NCI-H2081 treated with DMSO at 0.1 percent for 48 hours (cell line): ENCODE data around the gene NSMF.
"Not testable (repeated sequence)": the region's sequence is repeated elsewhere in the genome, so short reads cannot be mapped to it uniquely, and the experiment has no call there.

Experiments
- DNase-seq: peaks from one replicate; lab custom pipeline; 2025; lab: John Stamatoyannopoulos, UW

NSMF gene

DNA sequence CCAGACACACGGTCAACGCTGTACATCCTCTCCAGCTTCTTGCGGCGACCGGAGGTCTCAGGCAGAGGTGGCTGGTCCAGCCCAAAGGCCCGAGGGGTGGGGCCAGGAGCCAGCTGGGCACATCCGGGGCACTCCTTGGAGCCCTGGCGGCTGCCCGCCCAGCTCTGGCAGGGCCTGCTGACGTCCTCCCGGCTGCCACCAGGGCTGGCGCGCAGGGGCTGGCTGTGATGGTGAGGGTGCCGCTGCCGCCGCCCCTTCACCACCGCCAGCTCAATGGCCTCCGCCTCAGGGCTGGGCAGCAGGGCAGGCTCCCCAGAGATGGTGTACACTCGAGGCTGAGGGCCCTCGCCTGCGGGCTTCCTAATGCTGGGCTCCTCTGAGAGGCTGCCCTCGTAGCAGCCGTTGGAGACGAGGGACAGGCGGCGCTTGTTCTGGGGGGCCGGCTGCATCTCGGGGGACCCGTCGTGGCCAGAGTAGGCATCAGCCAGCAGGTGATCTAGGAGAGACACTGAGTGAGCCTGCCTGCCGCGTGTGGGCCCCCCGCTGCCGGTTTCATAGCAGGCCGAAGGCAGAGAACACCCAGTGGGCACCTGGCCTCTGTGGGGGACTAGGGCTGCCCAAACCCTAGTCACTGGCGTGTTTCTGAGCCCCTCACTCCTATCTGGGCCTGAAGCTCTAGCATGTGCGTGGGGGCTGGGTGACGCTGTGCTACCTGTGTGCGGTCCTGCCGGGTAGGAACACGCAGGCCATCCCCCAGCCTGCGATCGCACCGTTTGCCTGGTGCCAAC, 1.5 kb downstream of the NSMF start:
- no peak for DNase-seq

DNA sequence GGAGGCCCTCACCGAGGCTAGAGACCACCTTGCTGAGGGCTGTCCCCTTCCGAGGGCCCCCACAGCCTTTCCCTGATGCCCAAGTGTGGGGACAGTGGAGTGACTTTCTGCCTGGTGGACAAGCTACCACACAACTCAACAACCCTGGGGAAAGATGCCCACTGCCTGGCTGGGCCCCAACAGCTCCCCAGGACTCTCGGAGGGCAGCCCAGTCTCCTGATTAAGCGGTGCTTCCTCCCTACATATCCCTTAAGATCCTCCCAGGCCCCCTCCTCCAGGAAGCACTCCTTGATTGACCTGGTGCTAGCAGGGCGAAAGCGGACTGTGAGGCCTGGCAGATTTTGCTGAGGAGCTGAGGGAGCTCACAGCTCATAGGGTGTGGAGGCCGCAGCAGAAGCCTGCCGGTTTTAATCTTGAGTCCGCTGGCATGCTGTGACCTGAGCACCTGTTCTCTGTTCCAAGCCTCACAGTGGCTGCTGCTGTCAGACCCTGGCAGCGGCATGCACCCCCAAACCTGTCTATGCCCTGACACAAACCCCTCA, 2.2 kb downstream of the NSMF start:
- no peak for DNase-seq

DNA sequence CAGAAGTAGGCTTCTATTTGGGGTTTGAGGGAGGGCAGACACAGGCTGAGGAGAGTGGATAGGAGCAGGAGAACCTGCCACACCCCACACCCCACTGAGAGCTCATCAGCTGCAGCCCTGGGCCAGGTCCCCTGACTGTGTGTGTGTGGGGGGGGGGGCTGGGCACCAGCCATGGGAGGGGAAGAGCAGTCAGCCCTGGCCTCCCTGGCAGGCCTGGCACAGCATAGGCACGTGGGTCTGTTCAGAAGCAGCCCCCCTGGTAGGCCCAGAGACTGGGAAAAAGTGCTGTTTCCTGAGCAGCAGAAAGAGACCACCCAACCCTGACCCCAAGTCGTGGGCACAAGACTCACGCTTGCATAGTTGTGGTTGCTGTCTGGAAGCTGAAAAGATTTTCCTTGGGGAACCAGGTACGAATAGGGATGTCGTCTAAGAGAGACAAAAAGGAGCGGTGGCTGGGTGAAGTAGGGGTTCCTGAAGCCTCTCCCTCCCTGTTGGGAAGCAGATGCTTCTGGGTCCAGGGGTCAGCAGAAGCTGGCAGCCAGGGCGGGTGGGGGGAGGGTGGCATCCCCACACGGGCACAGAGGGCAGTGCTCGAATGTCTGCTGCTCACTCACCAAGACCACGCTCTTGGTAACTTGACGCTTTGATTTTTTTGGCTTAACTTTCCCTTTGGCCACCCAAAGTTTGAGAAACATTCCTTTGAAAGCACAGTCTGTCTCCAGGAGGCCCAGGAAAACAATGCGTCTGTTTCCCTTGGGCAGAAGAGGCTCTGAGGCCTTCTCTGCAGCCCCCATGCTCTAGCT, 2.9 kb downstream of the NSMF start:
- DNase-seq, result no peak

DNA sequence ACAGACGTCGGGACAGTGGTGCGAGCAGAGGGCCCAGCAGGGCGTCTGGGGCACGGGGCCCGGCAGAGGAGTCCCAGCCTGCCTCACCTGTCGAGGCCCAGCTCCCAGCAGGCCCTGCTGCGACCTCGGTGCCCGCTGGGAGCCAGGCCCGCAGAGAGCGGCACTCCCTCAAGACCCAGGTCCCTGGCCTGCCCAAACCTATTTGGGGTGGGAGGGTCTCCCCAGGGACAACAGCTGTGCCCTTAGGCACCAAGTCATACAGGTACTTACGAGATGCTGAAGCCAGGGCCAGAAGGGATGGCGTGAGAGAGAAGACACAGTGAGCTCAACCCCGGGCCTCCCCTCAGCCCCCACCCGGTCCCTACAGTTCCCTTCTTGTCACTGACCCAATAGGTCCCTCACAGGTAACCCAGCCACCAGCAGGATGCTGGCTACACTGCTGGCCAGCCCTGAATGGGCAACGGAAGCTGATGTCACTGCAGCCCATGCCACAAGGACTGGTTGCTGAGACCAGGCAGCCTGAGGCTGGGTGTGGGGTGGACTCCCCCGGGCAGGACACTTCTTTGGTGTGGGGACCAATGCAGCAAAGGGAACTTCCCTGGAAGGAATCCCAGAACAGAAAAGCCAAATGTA, 3.7 kb downstream of the NSMF start:
- no peak for DNase-seq

DNA sequence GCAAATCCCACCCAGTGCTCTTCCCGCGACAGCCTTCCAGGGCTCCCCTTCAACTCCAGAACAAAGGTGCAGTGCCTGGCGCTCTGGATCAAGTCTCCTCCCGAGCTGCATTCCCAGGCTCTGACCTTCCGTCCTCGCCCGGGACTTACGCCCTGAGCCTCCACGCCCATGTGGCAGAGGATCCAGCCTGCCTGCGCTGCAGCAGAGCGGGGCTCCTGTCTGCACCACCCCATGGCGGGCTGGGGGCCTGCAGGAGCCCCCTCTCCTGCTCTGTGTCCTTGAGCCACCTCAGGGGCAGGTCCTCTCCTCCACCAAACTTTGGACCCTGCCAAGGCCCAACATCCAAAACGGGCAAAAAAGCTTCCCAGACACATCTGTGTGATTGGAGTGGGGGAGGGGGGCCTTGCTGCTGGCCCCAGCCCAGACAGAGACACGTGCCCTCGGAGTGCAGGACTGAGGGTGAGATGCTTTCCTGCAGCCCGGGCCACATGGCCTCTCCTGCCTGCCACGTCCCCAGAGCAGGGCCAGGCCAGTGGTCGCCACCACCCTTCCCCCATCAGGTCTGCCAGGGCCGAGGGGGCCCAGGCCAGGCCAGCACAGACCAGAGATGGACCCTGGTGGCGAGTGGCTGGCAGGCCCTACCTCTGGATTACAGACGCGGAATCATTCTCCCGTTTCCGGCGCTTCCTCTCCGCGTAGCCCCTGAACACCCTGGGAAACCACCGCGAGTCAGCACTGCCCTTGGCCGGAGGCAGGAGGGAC, 4.4 kb downstream of the NSMF start:
- DNase-seq, result no peak

DNA sequence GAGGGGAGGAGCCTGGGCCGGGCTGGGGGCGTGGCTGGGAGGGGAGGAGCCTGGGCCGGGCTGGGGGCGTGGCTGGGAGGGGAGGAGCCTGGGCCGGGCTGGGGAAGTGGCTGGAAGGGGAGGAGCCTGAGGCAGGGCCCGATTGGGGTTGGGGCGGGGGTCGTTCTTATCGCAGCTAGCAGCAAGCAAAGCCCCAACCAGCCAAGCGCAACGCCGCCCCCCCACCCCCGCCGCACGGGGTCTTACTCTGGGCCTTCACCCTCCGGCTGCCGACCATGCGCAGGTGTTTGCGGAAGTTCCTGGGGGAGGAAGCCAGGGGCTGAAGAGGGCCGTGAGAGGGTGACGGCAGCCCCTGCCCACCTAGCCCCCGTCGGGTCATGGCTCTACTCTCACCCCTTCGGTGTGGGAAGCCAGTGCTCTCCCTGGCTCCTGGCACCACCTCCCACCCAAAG, 5.0 kb downstream of the NSMF start:
- no peak for DNase-seq

DNA sequence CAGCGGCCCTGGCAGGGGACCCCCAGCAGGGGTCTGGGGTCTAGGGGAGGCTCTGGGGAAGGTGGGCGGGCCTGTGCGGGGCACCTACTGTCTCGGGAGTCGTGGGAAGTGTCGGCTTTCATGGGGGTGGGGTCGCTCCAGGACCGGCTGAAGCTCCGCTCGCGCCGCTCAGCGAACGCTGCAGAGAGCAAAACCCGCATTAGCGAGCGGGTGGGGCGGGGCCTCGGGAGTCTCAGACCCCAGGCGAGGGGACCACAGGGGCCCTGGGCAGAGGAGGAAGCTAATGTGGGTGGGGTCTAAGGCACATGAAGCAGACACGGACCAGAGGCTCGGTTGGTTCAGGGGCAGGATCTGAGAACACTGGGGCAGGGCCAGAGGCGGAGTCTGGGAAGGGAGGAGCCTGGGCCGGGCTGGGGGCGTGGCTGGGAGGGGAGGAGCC, 5.5 kb downstream of the NSMF start:
- no peak for DNase-seq

DNA sequence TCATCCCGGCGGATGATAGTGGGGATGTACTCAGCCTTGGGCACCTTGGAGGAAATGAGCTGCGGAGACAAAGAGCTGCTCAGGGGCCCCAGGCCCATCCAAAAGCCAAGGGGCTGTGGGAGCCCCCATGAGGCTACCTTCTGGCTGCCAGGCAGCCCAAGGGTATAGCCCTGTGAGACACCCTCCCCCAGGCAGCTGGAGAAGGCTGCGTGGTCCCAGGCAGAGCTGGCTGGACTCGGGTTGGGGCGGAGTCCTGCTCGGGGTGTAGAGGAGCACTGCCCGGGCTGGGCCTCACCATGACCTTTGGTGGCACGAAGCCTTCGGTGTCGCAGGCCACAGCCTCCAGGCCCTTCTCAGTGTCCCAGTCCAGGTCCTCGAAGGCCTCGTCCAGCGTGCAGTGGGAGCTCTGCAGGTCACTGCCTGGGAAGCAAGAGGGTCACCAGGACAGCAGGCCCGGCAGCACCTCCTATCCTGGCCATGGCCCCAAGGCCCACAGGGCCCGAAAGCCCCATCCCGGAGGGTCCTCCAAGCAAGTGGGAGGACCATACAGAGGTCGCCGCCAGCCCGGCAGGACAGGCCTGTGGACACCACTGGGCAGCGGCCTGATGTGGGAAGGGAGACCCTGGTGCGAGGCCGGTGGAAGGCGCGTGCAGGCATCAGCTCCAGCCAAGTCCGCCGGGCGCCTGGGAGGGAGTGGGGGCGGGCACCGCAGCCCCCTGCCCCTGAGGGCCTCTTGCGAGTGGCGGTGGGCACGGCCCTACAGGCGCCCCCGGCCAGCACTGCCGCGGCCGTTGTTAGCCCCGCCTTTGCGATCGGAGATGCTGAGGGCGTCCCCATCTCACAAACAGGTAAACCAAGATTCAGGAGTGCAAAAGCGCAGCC, 6.1 kb downstream of the NSMF start:
- no peak for DNase-seq

DNA sequence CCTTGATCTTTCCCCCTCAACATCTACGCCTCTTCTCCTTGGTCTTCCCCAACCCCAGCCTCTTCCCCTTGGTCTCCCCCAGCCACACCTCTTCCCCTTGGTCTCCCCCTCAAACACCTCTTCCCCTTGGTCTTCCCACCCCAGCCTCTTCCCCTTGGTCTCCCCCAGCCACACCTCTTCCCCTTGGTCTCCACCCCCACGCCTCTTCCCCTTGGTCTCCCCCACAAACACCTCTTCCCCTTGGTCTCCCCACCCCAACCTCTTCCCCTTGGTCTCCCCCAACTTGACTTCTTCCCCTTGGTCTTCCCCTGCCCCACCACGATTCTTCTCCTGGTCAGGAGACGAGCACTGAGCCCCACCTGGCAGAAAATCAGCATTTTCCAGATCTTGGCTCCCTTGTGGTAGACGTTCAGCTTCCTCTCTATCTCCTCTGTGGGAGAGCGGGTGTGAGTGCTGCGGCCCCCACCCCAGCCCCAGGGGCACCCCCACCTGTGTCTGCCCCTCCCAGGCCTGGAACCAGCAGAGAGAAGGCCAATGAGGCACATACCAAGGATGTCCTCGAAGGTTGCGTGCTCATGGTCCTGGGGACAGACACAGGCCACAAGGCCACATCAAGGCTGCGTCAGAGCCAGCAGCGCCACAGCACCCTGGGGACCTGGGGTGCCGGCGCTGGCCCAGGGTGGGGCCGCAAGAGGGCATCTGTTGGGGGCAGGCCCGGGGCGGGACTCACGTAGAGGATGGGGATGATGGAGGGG, 7.0 kb downstream of the NSMF start:
- DNase-seq, result no peak

DNA sequence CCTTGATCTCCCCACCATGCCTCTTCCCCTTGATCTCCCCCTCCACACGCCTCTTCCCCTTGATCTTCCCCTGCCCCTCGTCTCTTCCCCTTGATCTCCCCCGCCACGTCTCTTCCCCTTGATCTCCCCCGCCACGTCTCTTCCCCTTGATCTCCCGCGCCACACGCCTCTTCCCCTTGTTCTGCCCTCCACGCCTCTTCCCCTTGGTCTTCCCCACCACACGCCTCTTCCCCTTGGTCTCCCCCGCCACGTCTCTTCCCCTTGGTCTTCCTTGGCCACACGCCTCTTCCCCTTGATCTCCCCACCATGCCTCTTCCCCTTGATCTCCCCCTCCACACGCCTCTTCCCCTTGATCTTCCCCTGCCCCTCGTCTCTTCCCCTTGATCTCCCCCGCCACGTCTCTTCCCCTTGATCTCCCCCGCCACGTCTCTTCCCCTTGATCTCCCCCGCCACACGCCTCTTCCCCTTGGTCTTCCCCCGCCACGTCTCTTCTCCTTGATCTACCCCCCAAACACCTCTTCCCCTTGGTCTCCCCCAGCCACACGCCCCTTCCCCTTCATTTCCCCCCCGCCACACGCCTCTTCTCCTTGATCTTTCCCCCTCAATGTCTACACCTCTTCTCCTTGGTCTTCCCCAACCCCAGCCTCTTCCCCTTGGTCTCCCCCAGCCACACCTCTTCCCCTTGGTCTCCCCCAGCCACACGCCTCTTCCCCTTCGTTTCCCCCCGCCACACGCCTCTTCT, 7.7 kb downstream of the NSMF start:
- not testable (repeated sequence) for DNase-seq

DNA sequence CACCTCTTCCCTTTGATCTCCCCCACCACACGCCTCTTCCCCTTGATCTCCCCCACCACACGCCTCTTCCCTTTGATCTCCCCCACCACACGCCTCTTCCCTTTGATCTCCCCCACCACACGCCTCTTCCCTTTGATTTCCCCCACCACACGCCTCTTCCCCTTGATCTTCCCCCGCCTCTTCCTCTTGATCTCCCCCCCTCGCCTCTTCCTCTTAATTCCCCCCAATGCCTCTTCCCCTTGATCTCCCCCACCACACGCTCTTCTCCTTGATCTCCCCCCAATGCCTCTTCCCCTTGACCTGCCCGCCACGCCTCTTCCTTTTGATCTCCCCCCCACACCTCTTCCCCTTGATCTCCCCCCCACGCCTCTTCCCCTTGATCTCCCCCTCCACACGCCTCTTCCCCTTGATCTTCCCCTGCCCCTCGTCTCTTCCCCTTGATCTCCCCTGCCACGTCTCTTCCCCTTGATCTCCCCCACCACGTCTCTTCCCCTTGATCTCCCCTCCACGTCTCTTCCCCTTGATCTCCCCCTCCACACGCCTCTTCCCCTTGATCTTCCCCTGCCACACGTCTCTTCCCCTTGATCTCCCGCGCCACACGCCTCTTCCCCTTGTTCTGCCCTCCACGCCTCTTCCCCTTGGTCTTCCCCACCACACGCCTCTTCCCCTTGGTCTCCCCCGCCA, 8.5 kb downstream of the NSMF start:
- DNase-seq, result not testable (repeated sequence)

DNA sequence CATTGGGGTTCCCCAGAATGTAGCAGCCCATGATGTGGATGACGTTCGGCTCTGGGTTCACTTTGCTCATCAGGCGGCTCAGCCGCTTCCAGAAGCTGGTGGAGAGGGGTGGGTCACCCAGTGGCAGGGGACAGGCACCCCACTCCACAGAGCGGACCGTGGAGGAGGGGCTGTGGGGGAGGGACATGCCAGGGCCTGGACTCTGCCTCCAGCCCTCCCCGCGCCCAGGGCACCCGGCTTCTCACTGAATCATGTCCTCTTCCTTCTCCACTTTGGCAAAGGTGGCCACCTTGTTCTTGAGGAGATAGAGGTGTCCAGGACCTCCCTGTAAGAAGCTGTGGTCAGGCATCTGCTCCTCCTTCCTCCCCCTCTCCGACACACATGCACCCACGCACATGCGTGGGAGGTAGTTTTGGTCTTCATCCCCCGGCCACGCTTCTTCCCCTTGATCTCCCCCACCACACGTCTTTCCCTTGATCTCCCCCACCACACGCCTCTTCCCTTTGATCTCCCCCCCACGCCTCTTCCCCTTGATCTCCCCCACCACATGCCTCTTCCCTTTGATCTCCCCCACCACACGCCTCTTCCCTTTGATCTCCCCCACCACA, 9.1 kb downstream of the NSMF start:
- DNase-seq, result no peak

DNA sequence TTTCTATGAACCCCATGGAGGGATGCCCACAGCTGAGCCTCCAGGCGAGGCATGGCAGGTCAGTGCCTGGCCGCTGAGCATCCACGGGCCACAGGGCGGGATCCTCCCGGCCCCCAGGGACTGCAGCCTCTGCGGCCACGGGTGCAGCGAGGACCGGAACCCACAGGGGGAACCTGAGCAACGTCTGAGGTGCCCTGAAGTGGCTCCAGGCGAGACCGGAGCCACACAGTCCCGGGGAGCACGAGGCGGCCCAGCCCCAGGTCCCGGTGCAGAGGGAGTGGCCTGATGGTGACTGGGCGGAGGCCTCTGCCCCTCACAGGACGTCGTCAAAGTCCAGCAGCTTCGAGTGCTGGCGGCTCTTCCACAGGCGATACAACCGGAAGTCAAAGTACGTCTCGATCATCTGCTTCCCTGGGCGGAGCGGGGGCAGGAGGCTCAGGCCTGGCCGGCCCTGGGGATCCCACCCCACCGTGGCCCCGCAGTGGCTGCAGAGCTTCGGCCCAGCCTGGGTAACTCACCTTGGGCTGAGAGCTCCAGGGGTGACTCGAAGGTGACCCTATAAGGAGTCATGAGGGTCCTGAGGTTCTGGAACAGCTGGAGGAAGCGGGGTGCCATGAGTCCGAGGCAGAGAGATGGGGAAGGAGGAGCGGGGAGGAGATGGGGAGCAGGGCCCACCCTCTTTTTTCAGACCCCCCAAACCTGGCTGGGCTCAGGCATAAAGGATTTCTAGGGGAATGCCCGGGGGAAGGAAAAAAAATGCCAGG, 9.9 kb downstream of the NSMF start:
- no peak for DNase-seq

DNA sequence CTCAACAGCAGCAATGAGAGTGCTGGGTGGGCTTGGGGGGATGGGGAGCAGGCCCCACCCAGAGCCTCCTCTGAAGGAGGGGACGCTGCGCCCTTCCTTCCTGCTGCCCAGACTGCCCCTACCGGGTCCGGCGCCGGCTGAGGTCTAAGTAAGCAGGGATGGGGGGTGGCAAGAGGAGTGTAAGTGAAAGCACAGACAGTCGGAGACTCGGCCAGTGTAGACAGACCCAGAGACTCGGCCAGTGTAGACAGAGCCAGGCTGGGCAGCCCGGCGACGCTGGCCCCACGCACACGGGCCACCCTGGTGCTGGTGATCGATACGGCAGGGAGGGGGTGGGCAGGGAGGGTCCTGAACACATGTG, 10.6 kb downstream of the NSMF start:
- DNase-seq, result no peak

DNA sequence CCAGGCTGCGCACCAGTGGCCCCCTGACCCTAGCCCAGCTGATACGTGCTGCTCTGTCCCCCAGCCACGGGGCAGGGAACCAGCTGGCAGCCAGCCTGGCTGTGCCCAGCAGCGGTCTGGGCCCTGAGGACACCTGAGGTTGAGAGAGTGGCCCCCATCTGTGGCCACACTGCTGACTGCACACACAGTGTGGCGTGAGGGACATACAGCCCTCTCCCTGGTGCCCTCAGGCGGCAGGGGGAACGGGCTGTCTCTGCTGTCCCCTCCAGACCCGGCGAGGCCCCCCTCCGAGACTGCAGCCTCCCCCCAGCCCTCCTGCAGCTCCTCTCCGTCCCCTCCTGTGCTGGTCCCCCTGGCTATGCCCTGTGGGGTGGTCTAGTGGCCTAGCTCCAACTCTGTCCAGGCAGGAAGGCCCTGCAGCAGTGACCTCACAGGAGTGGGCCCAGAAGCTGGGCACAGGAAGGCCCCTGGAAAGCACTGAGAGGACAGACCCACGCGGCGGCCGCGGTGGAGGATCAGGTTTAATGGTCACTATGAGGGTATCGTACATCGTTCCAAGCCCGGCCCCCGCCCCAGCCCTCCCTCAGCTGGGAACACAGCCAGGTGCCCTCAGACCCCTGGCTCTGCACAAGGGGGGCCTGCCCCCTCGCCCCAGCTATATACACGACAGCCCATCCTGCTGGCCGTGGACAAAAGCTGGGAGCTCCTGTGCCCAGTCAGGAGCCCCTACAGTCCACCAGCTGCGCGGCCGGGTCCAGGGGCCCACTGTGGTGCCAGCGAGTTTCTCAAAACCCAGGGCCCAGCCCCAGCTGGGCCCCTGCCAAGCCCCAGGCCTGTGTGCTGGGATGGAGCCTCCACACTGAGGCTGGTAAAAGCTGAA, 11.2 kb downstream of the NSMF start:
- DNase-seq, result no peak

DNA sequence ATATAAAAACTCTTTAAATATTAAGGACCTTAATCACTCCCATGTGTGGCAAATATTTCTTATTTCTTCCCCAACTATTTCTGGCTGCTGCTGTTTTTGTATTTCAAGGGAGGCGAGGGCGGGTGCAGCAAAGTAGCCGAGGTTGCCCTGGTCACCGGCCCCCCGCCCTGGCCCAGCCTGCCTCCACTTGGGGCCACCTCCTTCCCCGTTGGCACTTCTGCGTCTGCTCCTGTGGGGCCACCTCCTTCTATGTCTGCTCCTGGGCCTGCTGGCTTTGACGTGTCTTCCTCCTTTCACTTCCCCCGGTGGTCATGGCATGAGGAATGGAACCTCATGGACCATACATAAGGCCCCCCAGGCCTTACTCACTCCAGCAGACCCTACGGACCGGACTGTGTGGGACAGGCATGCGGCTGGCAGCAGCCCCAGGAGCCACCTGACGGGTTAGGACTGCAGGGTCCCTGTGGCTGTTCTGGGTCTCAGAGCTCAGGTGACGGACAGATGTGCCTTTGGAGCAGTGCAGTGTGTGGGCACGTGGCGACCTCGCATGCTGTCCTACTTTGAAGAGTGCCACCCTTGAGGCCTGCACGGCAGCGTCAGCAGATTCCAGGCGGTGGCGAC, 12.2 kb downstream of the NSMF start:
- DNase-seq, result no peak
